ENCODE results near the gene MBP. TPM values are rescaled to one million over a fixed set of nuclear protein-coding genes. Genes with fewer than 3 reads are reported as not detected.

The MBP gene
- total RNA-seq, 6 experiments from 2014 or later, result 0.05 to 0.23 (median 0.12) TPM; not detected in 1

DNA sequence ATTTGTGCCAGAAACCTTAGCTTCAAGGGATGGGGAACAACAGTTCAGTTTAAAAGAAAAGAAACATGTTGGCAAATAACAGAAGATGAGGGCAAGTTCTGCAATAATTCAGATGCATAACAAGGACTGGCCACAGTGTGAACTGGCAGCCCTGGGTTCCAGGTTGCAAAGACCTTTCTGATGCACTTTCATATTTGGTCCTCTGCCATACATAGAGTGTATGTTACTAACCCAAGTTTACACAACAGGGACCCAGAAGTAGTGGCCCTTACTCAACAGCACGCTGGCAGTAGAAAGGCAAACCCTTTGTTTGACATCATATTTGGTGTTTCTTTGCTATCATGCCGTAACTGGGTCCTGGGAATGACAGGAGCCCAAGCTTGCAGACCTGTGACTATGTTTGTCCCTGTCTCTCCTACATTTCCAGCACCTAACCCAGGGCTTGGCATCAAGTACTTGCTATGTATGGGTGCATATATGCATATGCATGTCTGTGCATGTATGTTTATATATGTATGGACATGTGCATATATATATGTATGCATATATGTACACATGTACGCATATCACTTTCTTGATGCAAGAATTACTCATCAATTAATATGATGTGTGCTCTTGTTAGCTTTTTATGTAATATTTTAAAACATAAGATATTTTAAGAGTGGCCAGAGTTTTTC lies 94.3 kb downstream of the MBP start:
- TF ChIP-seq, protein P1, sequence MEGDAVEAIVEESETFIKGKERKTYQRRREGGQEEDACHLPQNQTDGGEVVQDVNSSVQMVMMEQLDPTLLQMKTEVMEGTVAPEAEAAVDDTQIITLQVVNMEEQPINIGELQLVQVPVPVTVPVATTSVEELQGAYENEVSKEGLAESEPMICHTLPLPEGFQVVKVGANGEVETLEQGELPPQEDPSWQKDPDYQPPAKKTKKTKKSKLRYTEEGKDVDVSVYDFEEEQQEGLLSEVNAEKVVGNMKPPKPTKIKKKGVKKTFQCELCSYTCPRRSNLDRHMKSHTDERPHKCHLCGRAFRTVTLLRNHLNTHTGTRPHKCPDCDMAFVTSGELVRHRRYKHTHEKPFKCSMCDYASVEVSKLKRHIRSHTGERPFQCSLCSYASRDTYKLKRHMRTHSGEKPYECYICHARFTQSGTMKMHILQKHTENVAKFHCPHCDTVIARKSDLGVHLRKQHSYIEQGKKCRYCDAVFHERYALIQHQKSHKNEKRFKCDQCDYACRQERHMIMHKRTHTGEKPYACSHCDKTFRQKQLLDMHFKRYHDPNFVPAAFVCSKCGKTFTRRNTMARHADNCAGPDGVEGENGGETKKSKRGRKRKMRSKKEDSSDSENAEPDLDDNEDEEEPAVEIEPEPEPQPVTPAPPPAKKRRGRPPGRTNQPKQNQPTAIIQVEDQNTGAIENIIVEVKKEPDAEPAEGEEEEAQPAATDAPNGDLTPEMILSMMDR (IDR thresholded peaks at IDR 0.05), result no peak
- H3K27ac Mint-ChIP-seq, result no peak overlapping the region
- no peaks in the 10 kb centered on the region for H3K36me3 Mint-ChIP-seq (ENCODE audit: low read depth)
- peaks cover 27% of the 10 kb centered on the region for H3K27me3 Mint-ChIP-seq (ENCODE audit: insufficient read depth)
- no peaks in the 10 kb centered on the region for H3K4me1 Mint-ChIP-seq (ENCODE audit: low read depth)
- H3K4me3 Mint-ChIP-seq, result no peak overlapping the region
- no peak for DNase-seq
- H3K9me3 Mint-ChIP-seq, result no peaks in the 10 kb centered on the region

DNA sequence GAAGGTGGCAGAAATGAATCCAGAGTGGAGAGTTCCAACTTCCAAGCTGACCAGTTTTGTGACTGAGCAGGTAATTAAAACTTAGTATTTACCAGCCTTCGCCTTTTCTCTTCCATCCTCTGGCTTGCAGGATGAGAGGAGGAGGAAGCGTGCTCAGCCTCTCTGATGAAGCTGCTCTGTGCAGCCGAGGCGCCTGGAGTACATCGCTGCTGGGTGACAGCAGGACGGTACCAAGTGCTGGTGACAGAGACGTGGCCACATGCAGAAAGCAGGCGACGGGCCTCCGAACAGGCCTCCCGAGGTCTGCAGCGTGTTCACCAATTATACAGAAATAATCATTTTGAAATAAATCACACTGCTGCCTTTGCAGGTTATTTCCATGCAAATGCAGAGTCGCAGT lies 95.0 kb downstream of the MBP start:
- Mint-ChIP-seq H3K27me3 (ENCODE audit: insufficient read depth) (peaks cover 25% of the 10 kb centered on the region), H3K27ac (no peak overlapping the region), H3K36me3 (ENCODE audit: low read depth) (no peaks in the 10 kb centered on the region), H3K9me3 (no peaks in the 10 kb centered on the region), H3K4me1 (ENCODE audit: low read depth) (no peaks in the 10 kb centered on the region), H3K4me3 (no peak overlapping the region)
- DNase-seq, result no peak
- TF ChIP-seq, protein P1 (IDR thresholded peaks at IDR 0.05), result no peak

DNA sequence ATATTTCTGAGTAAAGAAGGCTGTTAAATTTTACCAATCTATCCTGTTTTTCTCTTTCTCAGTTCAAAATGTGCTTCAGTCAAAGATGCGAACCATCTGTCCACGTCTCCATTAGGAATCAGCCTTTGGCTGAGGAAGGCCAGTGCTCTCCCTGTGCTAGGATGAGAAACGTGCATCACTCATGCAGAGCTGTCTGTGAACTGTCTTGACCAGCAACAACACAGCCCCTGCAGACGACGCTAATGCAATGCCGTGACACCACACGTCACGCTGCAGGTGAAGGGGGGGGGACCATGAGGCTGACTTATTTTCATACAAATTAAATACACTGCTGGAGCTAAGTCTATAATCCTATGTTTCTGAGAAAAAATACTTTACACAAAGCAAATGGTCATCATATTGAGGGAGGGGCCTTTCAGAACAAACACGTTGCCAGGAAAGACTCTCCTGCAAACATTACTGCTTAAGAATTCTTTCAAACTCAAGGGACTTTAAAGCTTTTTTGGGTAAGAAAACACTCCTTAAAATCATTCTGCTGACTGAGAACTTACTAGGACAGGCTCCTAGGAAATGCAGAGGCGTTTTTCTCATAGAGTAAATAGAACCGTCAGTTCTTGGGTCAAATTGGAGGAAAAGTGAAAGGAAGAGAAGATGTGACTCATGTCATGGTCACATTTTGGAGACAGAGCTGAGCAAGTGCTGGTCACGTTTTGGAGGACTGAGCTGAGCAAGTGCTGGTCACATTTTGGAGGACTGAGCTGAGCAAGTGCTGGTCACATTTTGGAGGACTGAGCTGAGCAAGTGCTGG lies 97.0 kb downstream of the MBP start:
- Mint-ChIP-seq H3K9me3 (no peaks in the 10 kb centered on the region), H3K4me3 (no peak overlapping the region), H3K4me1 (ENCODE audit: low read depth) (no peaks in the 10 kb centered on the region), H3K36me3 (ENCODE audit: low read depth) (no peaks in the 10 kb centered on the region), H3K27me3 (ENCODE audit: insufficient read depth) (peaks cover 31% of the 10 kb centered on the region), H3K27ac (no peak overlapping the region)
- TF ChIP-seq, protein P1 (IDR thresholded peaks at IDR 0.05), result no peak
- no peak for DNase-seq

DNA sequence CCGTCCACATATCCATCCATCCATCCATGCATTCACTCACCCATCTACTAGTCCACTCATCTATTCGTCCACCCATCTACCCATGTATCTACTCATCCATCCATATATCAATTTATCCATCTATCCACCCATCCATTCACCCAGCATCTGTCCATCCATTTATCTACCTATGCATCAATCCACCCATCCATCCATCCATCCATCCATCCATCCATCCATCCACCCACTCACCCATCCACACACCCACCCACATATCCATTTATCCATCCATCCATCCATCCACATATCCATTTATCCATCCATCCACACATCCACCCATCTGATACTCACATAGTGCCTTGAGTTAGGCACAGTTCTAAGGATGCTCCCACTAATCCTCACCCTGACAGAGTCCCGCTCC lies 99.0 kb downstream of the MBP start:
- H3K27ac Mint-ChIP-seq, result no peak overlapping the region
- H3K36me3 Mint-ChIP-seq (ENCODE audit: low read depth), result no peaks in the 10 kb centered on the region
- no peaks in the 10 kb centered on the region for H3K9me3 Mint-ChIP-seq

DNA sequence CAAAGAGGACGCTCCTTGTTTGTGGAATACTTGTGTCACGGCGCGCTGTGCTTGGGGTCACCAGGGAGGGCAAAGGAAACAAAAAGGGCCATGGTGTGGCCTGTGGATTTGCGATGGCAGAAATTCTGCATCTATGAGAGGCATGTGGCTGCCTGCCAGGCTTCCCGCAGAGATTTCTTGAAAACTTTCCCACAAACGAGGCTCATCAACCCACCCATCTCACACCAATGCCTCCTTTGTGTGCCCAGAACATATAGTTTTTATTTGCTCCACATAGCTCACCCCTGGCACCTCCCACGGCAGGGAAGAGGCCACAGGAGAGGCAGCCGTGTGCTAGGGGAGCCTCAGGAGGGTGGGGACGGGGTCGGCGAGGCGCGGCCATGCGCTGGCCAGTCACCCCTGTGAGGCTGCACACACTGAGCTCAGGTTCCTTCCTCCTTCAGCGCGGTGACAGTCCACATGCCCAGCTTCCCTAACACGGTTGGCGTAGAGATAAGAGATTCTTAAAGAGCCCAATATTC lies 100.3 kb downstream of the MBP start:
- peaks cover 29% of the 10 kb centered on the region for H3K27me3 Mint-ChIP-seq (ENCODE audit: insufficient read depth)
- TF ChIP-seq, protein P1 (IDR thresholded peaks at IDR 0.05), result no peak
- no peaks in the 10 kb centered on the region for H3K9me3 Mint-ChIP-seq
- no peak overlapping the region for H3K4me3 Mint-ChIP-seq
- DNase-seq, result no peak
- H3K27ac Mint-ChIP-seq, result no peak overlapping the region
- no peaks in the 10 kb centered on the region for H3K36me3 Mint-ChIP-seq (ENCODE audit: low read depth)
- no peaks in the 10 kb centered on the region for H3K4me1 Mint-ChIP-seq (ENCODE audit: low read depth)

More for the DNA sequence above, 99.0 kb downstream of the MBP start:
- H3K4me3 Mint-ChIP-seq, result no peak overlapping the region
- no peak for DNase-seq
- H3K27me3 Mint-ChIP-seq (ENCODE audit: insufficient read depth), result peaks cover 32% of the 10 kb centered on the region
- TF ChIP-seq, protein P1 (IDR thresholded peaks at IDR 0.05), result no peak
- no peaks in the 10 kb centered on the region for H3K4me1 Mint-ChIP-seq (ENCODE audit: low read depth)
